Ovary (tissue), 9 donors: ENCODE data around the gene KLF13. TPM values are rescaled to one million over a fixed set of nuclear protein-coding genes. Genes with fewer than 3 reads are reported as not detected.

ENCODE experiments used
- DNase-seq, 5 donors: peaks; one replicate each; pipeline ENCODE4 v3.0.0-alpha.2; 2019 to 2020
- H3K27ac ChIP-seq, 2 donors: fragments of 200-600 bp; one replicate each; pipeline versions ENCODE4 v1.5.1 to v1.8.0; 2019 to 2022
- H3K27me3 ChIP-seq: fragments of 200-600 bp; one replicate; pipeline ENCODE4 v1.8.0; 2022
- H3K36me3 ChIP-seq: fragments of 200-600 bp; sonication (generic); one replicate; pipeline ENCODE4 v1.5.1; 2019
- H3K4me1 ChIP-seq: one replicate; pipeline ENCODE4 v1.8.1; 2013; ENCODE audit warnings: mild to moderate bottlenecking, moderate library complexity; ENCODE audit not compliant: insufficient read depth
- H3K4me3 ChIP-seq: fragments of 200-600 bp; sonication (generic); one replicate; pipeline ENCODE4 v1.5.1; 2017
- H3K9me3 ChIP-seq, 2 donors: fragments of 200-600 bp in 1 of 2; sonication (generic) in 1 of 2; one replicate each; pipeline versions ENCODE4 v1.5.1 to v1.8.1; 2013 to 2019; ENCODE audit warnings: mild to moderate bottlenecking in 1 of 2, moderate library complexity in 1 of 2
- CTCF ChIP-seq, 3 donors: fragments of 450-650 bp in 2 of 3; fragments of 200-600 bp in 1 of 3; IDR thresholded peaks; one replicate each; pipeline versions ENCODE4 v1.5.1 to v1.8.0; 2016 to 2022; ENCODE audit warnings: antibody characterized with exemption in 3 of 3, mild to moderate bottlenecking in 1 of 3
- EP300 ChIP-seq: sonication (generic); formaldehyde crosslinking; IDR thresholded peaks from one replicate; pipeline ENCODE4 v1.6.1; 2017; ENCODE audit warnings: antibody characterized with exemption
- POLR2A ChIP-seq: fragments of 450-650 bp; IDR thresholded peaks from one replicate; pipeline ENCODE4 v1.6.1; 2017; ENCODE audit warnings: antibody characterized with exemption, mild to moderate bottlenecking, moderate library complexity
- WGBS, 3 donors: extraction: QIAGEN DNeasy Blood & Tissue Kit in 1 of 3; methylation state at CpG; one replicate each; pipeline versions ENCODE4 v1.1.5 to v1.1.7; 2013 to 2017; 5-methylcytosine and 5-hydroxymethylcytosine counted together
- intact Hi-C, 4 donors: fragments of 100-400 bp; cut with DNase I; formaldehyde crosslinking; loops; one replicate each; pipeline versions ENCODE4 v1.11.0 to v1.15.1; 2022 to 2023
- polyA plus RNA-seq, 2 donors: library from polyadenylated mRNA; stranded (reverse); fragments of 200-250 nt in 1 of 2; fragments of 350-450 nt in 1 of 2; fragmentation: Illumina TruSeq in 1 of 2; extraction: RNeasy Lipid Tissue Mini Kit (QIAGEN cat#74804) in 1 of 2; gene quantifications; one replicate each; pipeline ENCODE4 v1.2.3, GENCODE V29; 2013 to 2014
- total RNA-seq, 7 donors: library from RNA; depleted of rRNA in 2 of 7; stranded (reverse); fragments of >200 nt in 2 of 7; fragmentation: NEBNext Ultra II Directional in 3 of 7; extraction: Animal tissue kit (Norgen Biotek cat#: 25700) in 3 of 7; gene quantifications; one replicate each; pipeline versions ENCODE4 v1.1.0 to v1.2.4, GENCODE V29; 2016 to 2023
- donor health status: DM: no; HTN: no; CAD: no; lungs with moderate emphysema.
- donor health status: DM: no; HTN: no; CAD: no.
- donor health status: Bipolar disorder and iron deficiency.
- donor health status: DM: yes; HTN: yes; CAD: no.
- donor health status: DM: no; HTN: no; CAD: no.
- donor health status: DM: yes; HTN: yes; CAD: no.

The KLF13 gene
- total and polyA plus RNA-seq, 9 donors: 14.8 to 58.2 (median 36.0) TPM

GRCh38 chr15:31301673-31301990 is 25.0 kb upstream of the KLF13 start:
- DNase-seq: no peak
- intact Hi-C loops: no loop called here
- Histone ChIP-seq H3K4me1 (peaks cover 1% of the 10 kb centered on the region), H3K27me3 (no peaks in the 10 kb centered on the region), H3K4me3 (no peak overlapping the region), H3K9me3 (no peaks in the 10 kb centered on the region), H3K27ac (no peak overlapping the region), H3K36me3 (no peaks in the 10 kb centered on the region)
- 56 to 71% (median 68%) methylated on average over 4 of the region's 4 CpGs for WGBS, 3 donors
- no peak for TF ChIP-seq CTCF (IDR thresholded peaks at IDR 0.05)
- no peak for TF ChIP-seq POLR2A
- no peak for TF ChIP-seq EP300

- intact Hi-C loops: no loop called here
- H3K36me3 ChIP-seq: no peaks in the 10 kb centered on the region
- H3K9me3 ChIP-seq: no peaks in the 10 kb centered on the region
- no peak overlapping the region for H3K27ac ChIP-seq
- no peak for DNase-seq
- TF ChIP-seq EP300 (no peak), CTCF (IDR thresholded peaks at IDR 0.05) (no peak), POLR2A (no peak)
- 89 to 95% (median 92%) methylated on average over 13 of the region's 13 CpGs for WGBS, 3 donors
- no peaks in the 10 kb centered on the region for H3K27me3 ChIP-seq
- no peaks in the 10 kb centered on the region for H3K4me1 ChIP-seq
- H3K4me3 ChIP-seq: no peak overlapping the region
Measured at GRCh38 chr15:31302029-31302657, 24.5 kb upstream of the KLF13 start.

DNA sequence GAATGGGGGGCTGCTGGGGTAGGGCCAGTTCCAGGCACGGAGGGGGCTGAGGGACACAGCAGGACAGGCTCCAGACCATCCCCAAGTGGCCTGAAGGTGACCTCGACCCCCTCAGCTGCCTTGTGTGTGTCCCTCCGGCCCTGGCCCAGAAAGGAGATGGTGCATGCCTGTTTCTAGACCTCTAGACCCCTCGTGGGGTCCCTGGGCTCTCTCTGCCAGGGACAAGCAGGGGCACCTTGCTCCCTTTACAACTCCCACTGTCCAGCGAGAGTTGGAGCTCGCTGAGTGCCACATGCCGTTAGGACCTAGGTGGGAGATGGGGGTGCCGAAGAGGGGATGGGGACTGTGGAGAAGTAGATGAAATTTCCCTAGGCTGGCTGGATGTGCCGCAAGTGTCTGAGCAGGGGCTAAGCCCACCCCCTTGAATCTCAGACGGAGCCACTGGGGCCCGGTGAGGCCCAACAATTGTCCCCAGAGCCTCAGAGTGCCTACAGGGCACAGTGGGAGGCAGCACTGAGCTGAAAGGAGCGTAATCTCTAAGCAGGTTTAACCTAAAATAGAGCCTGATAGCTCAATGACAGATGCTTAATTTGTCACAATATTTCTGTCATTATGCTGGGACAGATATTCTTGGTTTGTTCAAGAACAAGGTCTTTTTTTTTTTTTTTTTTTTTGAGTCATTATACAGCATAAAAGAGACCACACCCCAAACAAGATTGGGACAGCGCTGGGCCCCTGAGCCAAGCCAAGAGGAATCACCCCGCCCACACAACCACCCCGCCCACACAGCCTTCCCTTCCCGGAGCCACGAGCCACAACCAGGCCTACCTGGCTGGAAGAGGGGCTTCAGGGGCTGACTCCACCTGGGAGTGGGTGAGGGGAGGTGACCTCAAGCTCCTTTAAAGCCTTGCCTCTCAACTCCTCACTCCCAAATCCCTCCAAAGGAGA is 23.6 kb upstream of the KLF13 start:
- TF ChIP-seq POLR2A: no peak
- Histone ChIP-seq H3K4me1 (no peaks in the 10 kb centered on the region), H3K36me3 (no peaks in the 10 kb centered on the region), H3K9me3 (no peaks in the 10 kb centered on the region), H3K4me3 (no peak overlapping the region), H3K27ac (no peak overlapping the region), H3K27me3 (no peaks in the 10 kb centered on the region)
- intact Hi-C loops: no loop called here
- no peak for DNase-seq
- WGBS, 3 donors: 67 to 69% (median 67%) methylated on average over 17 of the region's 17 CpGs

DNA sequence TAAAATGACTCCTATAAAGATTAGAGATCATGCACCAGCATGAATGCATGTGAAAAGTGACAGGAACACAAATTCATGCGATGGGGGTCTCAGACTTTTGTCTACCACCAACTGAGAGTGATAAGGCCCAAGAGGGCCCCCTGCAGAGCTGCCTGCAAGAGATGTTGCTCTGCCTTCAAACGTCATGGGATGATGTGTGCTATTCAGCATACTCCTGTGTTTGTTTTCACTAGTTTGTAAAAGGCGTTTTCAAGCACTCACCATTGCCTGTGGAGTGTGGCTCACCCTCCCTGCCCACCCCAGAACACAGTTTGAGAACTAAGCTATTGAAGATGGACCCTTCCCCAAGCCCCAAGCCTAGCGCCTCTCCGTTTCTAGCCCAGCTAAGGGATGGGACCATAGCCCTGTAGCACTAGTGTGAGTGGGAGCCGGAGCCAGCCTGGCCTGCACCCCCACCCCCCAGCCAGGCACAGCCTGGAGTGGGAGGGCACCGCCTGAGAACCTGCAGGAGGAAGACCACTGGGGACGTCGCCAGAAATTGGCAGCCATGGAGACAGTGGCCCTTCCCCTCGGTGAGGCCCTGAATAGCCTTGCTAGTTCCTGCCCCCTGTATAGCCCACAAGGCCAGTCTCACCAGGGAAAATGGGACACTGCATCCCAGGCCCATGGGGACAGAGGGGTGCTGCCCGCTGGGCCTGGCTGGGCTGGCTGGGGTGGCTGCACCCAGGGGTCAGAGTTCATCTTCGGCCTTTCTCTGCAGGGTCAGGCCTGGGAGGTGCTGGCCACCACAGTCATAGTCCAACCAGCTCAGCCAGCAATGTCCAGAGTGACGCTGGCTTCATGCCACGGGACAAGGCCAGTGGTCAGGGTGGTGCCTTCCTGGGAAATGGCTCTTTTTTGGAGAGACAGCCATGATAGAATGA is 22.6 kb upstream of the KLF13 start:
- Histone ChIP-seq H3K4me1 (no peaks in the 10 kb centered on the region), H3K27me3 (no peaks in the 10 kb centered on the region), H3K27ac (no peak overlapping the region), H3K4me3 (no peak overlapping the region), H3K36me3 (no peaks in the 10 kb centered on the region), H3K9me3 (no peaks in the 10 kb centered on the region)
- TF ChIP-seq POLR2A (no peak), CTCF (IDR thresholded peaks at IDR 0.05) (no peak), EP300 (no peak)
- no peak for DNase-seq
- intact Hi-C loops: no loop called here
- 80 to 81% (median 80%) methylated on average over 13 to 14 of the region's 14 CpGs for WGBS, 3 donors
